Measurements from ENCODE around the gene ARTN. TPM values are rescaled to one million over a fixed set of nuclear protein-coding genes. Genes with fewer than 3 reads are reported as not detected.
A peak's percentile ranks its signal among the peaks of the same experiment; 100 is the strongest.

Gene ARTN
- total RNA-seq, 1 experiment from 2014 or later: 4.4 TPM

GRCh38 chr1:43947061-43947873, 13.7 kb downstream of the ARTN start:
- no peak for DNase-seq (ENCODE audit: low read depth)

GRCh38 chr1:43947874-43948437, 14.4 kb downstream of the ARTN start:
- no peak for DNase-seq (ENCODE audit: low read depth)

- DNase-seq (ENCODE audit: low read depth): no peak
These were observed 16.1 kb downstream of the ARTN start for GRCh38 chr1:43949678-43950077.

DNA sequence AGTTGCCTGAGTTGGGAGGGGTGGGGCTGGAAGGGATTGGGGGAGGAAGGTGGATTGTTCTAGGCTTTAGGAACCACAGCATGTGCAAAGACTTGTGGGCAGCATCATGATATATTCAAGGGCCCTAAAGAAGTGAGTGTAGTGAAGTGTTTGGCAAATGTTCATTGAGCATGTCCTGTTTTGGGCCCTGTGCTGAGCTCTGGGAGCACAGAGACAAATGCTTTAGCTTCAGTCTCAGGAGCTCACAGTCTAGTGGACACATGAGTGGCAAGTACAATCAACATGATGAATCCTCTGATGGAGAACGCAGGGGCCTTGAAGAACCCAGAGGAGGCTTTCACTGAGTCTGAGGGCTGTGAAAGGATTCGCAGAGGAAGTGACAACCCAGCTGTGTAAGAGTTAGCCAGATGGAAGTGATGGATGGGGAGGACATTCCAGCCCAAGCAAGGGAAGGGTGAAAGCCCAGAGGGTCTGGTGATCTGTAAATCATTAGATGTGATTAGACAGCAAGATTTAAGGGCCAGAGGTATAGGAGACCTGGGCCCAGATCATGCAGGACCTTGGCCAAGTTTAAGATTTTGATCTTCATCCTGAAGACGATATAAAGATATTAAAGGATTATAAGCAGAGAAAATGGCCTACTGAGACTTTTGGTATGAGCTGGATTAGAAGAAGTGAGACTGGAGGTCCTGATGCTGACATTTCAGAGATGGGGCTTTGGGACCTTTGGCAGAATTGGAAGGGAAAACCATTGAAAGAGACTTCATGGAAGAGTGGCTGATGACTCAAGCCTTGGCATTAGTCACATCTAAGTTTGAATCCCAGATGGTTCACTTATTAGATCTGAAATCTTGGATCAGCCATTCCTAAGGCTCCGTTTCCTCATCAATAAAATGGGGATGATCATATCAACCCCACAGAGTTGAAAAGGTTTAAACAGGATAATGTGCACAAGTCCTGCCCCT, 17.7 kb downstream of the ARTN start:
- peak; percentile 39 for DNase-seq (ENCODE audit: low read depth)

GRCh38 chr1:43952731-43953346, 19.2 kb downstream of the ARTN start:
- DNase-seq (ENCODE audit: low read depth): no peak

DNA sequence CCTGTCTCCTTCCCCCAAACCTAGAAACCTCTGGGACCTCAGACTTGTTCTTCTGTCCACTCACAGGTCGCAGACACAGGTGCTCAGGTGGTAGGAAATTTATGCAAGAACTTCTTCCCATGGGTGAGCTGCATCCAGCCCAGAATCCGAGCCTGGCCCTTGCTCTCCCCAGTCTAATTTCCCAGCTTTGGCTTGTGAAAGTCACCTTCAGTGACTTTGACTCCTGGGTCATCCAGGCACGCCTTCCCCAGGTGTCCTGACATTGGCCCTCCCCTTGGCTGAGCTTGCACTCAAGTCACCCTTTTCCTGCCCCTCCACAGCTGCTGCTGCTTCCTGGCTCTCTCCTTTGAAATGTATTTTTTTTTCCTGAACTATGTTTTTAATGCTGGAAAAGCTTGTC, 19.8 kb downstream of the ARTN start:
- no peak for DNase-seq (ENCODE audit: low read depth)

GRCh38 chr1:43954036-43954435, 20.4 kb downstream of the ARTN start:
- no peak for DNase-seq (ENCODE audit: low read depth)

- no peak for DNase-seq (ENCODE audit: low read depth)
These were observed 22.6 kb downstream of the ARTN start for GRCh38 chr1:43956234-43956633.

DNA sequence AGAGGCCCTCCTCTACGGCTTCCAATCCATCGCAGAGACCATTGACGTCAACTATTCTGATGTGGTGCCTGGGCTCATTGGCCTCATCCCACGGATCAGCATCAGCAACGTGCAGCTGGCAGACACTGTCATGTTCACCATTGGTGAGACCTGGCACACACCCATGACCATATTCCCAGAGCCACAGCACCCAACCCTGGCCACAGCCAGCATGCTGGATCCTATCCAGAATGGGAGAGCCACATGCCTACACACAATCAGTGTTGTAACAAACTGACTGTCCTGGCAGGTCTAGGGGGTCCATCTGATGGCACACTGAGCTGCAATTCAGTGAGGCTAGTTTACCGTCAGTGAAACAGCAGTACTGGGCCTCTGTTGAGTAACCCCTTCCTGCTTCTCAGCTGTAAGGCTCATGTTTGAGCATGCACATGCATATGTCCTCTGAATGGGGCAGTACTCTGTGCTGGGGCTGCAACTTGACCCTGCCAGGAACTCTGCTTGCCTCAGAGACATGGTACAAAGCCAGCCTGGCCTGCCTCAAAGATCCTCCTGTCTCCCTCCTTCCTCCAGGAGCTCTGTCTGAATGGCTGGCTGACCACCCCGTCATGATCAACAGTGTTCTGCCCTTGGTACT, 23.9 kb downstream of the ARTN start:
- DNase-seq (ENCODE audit: low read depth): no peak

DNA sequence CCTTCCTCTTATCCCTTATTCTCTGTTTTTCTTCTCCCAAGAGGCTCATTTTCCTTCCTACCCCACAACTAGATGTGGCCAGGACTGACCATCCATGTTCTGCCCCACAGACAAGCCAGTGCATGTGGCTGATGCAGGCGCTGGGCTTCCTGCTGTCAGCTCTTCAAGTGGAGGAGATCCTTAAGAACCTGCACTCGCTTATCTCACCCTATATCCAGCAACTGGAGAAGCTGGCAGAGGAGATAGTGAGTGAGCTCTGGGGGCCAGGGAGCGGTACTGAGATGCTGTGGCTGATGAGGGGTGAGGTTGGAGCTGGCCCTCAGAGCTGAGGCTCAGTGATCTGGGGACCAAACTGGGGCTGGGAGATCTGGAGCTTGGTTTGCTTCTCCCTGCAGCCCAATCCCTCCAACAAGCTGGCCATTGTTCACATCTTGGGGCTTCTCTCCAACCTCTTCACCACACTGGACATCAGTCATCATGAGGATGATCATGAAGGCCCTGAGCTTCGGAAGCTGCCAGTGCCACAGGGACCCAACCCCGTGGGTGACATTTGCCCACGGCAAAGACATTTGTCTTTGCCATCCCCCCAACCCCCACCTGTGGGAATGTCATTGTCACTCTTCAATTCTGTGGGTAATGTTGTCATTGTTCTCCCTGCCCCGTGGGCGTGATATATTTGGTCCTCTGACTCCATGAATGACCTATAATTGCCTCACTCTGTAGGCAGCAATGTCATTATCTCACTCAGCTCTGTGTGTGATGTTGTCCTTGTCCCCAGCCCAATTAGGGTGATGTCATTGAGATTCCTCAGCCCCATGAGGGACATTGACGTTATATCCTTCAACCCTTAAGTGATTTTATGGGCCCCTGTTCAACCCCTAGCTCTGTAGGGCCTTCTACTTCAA, 25.0 kb downstream of the ARTN start:
- DNase-seq (ENCODE audit: low read depth): no peak

- no peak for DNase-seq (ENCODE audit: low read depth)
These were observed 27.2 kb downstream of the ARTN start for GRCh38 chr1:43960798-43961197.

GRCh38 chr1:43961692-43962091, 28.1 kb downstream of the ARTN start:
- DNase-seq (ENCODE audit: low read depth): no peak

- DNase-seq (ENCODE audit: low read depth): no peak
These were observed 28.7 kb downstream of the ARTN start for GRCh38 chr1:43962324-43962723.

DNA sequence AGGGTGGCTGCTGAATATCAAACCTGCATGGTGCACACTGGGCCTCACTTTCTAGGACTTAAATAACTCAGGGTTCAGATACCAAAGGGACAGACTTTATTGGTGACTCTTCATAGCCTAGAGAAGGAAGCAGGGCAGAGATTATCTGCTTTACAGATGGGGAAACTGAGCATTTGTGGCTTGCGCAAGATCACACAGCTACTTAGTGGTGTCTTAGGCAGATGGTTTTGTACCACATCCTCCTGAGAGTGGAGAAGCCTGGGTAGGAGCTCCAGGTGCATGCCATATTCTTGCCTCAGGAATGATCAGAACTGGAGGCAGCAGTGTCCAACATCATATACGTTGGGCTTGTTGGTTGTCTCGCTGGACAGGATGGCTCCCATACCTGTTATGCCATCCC, 29.4 kb downstream of the ARTN start:
- no peak for DNase-seq (ENCODE audit: low read depth)

DNA sequence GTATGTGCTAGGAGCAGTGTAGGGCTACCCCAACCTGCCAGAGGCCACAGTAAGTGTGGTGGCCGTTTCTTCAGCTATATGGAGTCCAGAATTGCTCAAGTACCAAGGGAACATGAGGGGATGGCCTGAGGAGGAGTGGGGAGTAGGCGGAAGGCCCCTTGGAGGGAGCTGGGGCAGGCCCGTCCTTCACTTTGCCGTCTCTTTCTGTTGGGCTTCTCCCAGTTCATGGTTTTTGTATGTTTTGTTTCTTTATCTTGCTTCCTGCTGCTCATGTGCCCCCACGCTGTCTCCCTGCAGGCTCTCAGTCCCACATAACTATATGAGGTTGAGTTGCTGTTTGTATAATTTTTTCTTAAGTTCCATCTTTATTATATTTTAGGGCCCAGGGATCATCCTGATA, 30.3 kb downstream of the ARTN start:
- DNase-seq (ENCODE audit: low read depth): no peak

DNA sequence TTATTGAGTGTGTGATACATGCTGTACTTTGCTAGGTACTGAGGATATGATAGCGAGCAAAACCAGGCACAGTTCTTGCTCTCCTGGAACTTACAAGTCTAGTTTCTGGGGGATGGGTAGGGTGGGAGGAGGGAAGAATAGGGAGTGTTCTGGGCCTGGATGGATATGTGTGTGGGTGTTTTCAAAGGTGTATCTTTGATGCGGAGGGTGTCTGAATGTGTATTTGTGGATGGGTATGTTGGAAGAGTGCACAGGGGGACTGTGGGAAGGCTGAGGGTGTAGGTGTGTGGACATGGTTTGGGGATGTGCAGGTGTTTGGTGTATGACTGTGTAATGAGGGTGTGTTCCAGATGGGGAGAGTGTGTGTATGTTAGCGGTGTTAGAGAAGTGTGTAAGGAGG, 31.7 kb downstream of the ARTN start:
- no peak for DNase-seq (ENCODE audit: low read depth)

GRCh38 chr1:43968348-43968948, 34.8 kb downstream of the ARTN start:
- DNase-seq (ENCODE audit: low read depth): peak; percentile 47

DNA sequence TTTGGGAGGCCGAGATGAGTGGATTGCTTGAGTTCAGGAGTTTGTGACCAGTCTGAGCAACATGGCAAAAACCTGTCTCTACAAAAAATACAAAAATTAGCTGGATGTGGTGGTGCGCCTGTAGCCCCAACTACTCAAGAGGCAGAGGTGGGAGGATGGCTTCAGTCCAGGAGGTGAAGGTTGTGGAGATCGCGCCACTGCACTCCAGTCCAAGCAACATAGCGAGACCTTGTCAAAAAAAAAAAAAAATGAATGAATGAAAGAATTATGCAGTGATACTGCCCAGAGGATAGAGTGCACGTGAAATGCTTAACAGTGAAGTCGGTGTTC, 35.8 kb downstream of the ARTN start:
- DNase-seq (ENCODE audit: low read depth): no peak

GRCh38 chr1:43969746-43970466, 36.3 kb downstream of the ARTN start, which contains the start of gene DPH2:
TSS of gene DPH2 (plus strand) at chr1:43970010. CDS start at chr1:43970176, 166 bp downstream.
- peak; percentile 98 for DNase-seq (ENCODE audit: low read depth)

All from M059J (cell line).